ENCODE measurements around the gene PCED1B.
A peak's percentile ranks its signal among the peaks of the same experiment; 100 is the strongest.

PCED1B gene

GRCh38 chr12:47271800-47272239, 192.4 kb downstream of the PCED1B start:
- H3K36me3 ChIP-seq (ENCODE audit: low read length): peaks cover 5% of the 10 kb centered on the region; the same call in 1 of the 2 replicates
- H3K9me2 ChIP-seq (replicated peaks; ENCODE audit: insufficient read depth, low read length): no peaks in the 10 kb centered on the region
- H3K4me3 ChIP-seq (ENCODE audit: insufficient read depth, low read length, poor library complexity, severe bottlenecking): no peak overlapping the region
- no peak overlapping the region for H2AFZ ChIP-seq (ENCODE audit: low read depth, low read length, severe bottlenecking)
- peaks cover 5% of the 10 kb centered on the region; the same call in 1 of the 2 replicates for H3K9me3 ChIP-seq (ENCODE audit: insufficient read depth, low read length)
- H3K9ac ChIP-seq (ENCODE audit: low read length): no peak overlapping the region
- H3K79me2 ChIP-seq (ENCODE audit: insufficient read depth, low read length): no peaks in the 10 kb centered on the region
- no peaks in the 10 kb centered on the region for H4K20me1 ChIP-seq (ENCODE audit: low read depth, low read length)
- H3K27ac ChIP-seq (ENCODE audit: low read depth, low read length): peak overlapping the region; percentile 89
- H3K27me3 ChIP-seq (ENCODE audit: low read length): no peaks in the 10 kb centered on the region
- peaks cover 27% of the 10 kb centered on the region for H3F3A ChIP-seq (ENCODE audit: insufficient read depth)
- TF ChIP-seq, protein P1, sequence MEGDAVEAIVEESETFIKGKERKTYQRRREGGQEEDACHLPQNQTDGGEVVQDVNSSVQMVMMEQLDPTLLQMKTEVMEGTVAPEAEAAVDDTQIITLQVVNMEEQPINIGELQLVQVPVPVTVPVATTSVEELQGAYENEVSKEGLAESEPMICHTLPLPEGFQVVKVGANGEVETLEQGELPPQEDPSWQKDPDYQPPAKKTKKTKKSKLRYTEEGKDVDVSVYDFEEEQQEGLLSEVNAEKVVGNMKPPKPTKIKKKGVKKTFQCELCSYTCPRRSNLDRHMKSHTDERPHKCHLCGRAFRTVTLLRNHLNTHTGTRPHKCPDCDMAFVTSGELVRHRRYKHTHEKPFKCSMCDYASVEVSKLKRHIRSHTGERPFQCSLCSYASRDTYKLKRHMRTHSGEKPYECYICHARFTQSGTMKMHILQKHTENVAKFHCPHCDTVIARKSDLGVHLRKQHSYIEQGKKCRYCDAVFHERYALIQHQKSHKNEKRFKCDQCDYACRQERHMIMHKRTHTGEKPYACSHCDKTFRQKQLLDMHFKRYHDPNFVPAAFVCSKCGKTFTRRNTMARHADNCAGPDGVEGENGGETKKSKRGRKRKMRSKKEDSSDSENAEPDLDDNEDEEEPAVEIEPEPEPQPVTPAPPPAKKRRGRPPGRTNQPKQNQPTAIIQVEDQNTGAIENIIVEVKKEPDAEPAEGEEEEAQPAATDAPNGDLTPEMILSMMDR (IDR thresholded peaks at IDR 0.05; ENCODE audit: insufficient read depth, low read length, poor library complexity, severe bottlenecking): no peak
- no peak for TF ChIP-seq EZH2phosphoT487 (conservative IDR thresholded peaks at IDR 0.05; ENCODE audit: low read length)
- no peak overlapping the region for H3K4me2 ChIP-seq (ENCODE audit: low read depth, low read length, poor library complexity, severe bottlenecking)

DNA sequence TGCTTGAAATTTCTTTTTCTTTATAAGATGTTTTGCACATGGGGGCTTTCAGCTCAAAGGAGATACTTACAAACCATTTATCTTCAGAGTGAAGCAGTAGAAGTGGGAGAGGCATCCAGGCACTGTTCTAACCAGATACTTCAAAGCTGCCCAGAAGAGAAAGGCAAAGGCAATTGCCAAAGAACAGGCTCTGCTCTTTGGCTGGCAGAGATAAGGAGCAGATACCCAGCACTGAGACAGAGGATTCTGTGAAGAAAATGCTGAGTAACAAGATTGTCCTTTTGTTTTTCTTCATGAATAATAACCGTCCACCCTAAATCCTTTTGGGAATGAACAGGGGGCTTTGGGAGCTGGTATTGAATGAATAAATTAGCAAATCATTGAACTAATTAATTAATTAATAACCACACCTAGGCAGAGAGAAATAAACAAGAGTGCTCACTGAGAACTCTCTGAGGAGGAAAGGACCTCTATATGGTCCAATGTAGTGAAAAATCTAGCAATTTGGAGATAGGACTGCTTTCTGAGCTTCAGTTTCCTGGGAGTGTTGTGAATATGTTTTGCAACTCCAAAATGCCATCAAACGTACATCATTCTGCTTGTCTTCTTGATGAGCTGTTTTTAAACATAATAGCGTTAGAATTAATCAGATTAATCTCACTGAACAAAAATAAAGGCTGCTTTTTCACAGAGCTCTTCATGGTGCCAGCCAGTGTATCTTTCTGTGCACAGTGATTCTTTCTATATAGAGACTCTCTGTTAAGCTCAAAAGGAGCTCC, 193.2 kb downstream of the PCED1B start:
- Histone ChIP-seq H4K20me1 (ENCODE audit: low read depth, low read length) (no peaks in the 10 kb centered on the region), H3F3A (ENCODE audit: insufficient read depth) (peaks cover 27% of the 10 kb centered on the region), H3K4me3 (ENCODE audit: insufficient read depth, low read length, poor library complexity, severe bottlenecking) (no peak overlapping the region), H2AFZ (ENCODE audit: low read depth, low read length, severe bottlenecking) (no peak overlapping the region), H3K27ac (ENCODE audit: low read depth, low read length) (peak overlapping the region; percentile 30; the same call in 1 of the 2 replicates), H3K36me3 (ENCODE audit: low read length) (peaks cover 5% of the 10 kb centered on the region; the same call in 1 of the 2 replicates), H3K9me3 (ENCODE audit: insufficient read depth, low read length) (peaks cover 5% of the 10 kb centered on the region; the same call in 1 of the 2 replicates), H3K9ac (ENCODE audit: low read length) (no peak overlapping the region), H3K9me2 (replicated peaks; ENCODE audit: insufficient read depth, low read length) (no peaks in the 10 kb centered on the region), H3K27me3 (ENCODE audit: low read length) (no peaks in the 10 kb centered on the region), H3K79me2 (ENCODE audit: insufficient read depth, low read length) (no peaks in the 10 kb centered on the region), H3K4me2 (ENCODE audit: low read depth, low read length, poor library complexity, severe bottlenecking) (no peak overlapping the region)
- TF ChIP-seq, protein P1 (IDR thresholded peaks at IDR 0.05; ENCODE audit: insufficient read depth, low read length, poor library complexity, severe bottlenecking): no peak
- no peak for TF ChIP-seq EZH2phosphoT487 (conservative IDR thresholded peaks at IDR 0.05; ENCODE audit: low read length)

- peaks cover 2% of the 10 kb centered on the region; the same call in 1 of the 2 replicates for H3K9me3 ChIP-seq (ENCODE audit: insufficient read depth, low read length)
- TF ChIP-seq EZH2phosphoT487 (conservative IDR thresholded peaks at IDR 0.05; ENCODE audit: low read length): no peak
- TF ChIP-seq, protein P1 (IDR thresholded peaks at IDR 0.05; ENCODE audit: insufficient read depth, low read length, poor library complexity, severe bottlenecking): no peak
- H3K9me2 ChIP-seq (replicated peaks; ENCODE audit: insufficient read depth, low read length): no peaks in the 10 kb centered on the region
- H3K4me2 ChIP-seq (ENCODE audit: low read depth, low read length, poor library complexity, severe bottlenecking): no peak overlapping the region
- no peak overlapping the region for H3K4me3 ChIP-seq (ENCODE audit: insufficient read depth, low read length, poor library complexity, severe bottlenecking)
- H3K9ac ChIP-seq (ENCODE audit: low read length): no peak overlapping the region
- no peaks in the 10 kb centered on the region for H3K79me2 ChIP-seq (ENCODE audit: insufficient read depth, low read length)
- H4K20me1 ChIP-seq (ENCODE audit: low read depth, low read length): no peaks in the 10 kb centered on the region
- H3F3A ChIP-seq (ENCODE audit: insufficient read depth): peaks cover 27% of the 10 kb centered on the region
- H3K27ac ChIP-seq (ENCODE audit: low read depth, low read length): no peak overlapping the region
- H3K27me3 ChIP-seq (ENCODE audit: low read length): no peaks in the 10 kb centered on the region
- H3K36me3 ChIP-seq (ENCODE audit: low read length): peaks cover under 1% of the 10 kb centered on the region; the same call in 1 of the 2 replicates
- no peak overlapping the region for H2AFZ ChIP-seq (ENCODE audit: low read depth, low read length, severe bottlenecking)
These were observed 193.8 kb downstream of the PCED1B start for GRCh38 chr12:47273191-47273626.
